ENCODE results near the gene HEBP2. TPM values are rescaled to one million over a fixed set of nuclear protein-coding genes. Genes with fewer than 3 reads are reported as not detected.

Gene HEBP2
- total and polyA plus RNA-seq, 2 of the 13 experiments (the other 11 are each of a cell fraction or from before 2014, with no cell fraction given): 16.0 to 72.8 TPM

DNA sequence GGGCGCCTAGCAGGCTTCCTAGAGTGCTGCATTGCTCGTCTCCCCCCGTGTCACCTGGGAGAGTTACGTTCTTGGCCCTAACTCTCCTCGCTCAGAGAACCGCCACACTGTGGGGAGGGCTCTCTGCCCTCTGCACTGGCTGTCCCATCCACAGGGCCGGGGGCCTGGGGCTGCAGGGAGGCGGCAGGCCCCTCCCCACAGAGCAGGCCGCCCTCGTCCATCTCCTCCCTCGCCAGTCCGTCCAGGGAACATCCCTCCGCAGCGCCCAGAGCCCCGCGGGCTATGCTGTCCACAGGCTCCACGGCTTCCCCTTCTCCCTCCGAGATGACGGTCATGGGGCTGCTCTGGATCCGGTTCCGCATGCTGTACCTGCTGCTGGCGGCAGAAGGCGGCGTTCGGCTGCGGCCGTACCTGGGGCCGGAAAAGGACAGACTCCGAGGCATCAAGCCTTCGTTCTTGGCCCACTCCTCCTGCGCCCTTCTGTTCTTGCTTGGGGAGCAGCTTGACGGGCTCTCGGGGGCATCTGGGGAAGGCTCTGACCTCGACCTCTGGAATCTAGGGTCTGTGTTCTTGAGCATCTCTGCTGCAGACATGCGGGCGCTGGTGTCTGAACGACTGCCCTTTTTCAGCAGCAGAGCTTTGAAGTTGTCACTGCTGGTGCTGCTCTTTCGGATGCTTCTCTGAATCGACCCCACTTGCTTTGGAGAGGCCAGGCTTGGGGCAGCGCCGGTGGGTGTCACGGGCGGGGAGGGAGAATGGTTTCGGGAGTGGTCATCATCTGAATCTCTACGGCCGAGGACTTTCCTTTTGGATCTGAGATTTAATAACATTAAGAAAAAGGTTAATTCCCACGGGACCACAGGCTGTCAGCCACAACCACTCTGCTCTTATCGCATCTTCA, 20.2 kb downstream of the HEBP2 start:
- H2AFZ ChIP-seq (ENCODE audit: low read length): no peak overlapping the region
- ChIA-PET CTCF (ENCODE audit: low intra/inter-chr PET ratio, low total read pairs) (no interaction called here), POLR2A (no interaction called here)
- H3K36me3 ChIP-seq (replicated peaks in 1 of 2; ENCODE audit: control insufficient read depth in 1 of 2, insufficient read depth in 2 of 2, low read length in 2 of 2): peaks cover 26 to 60% of the 10 kb centered on the region in 2 experiments
- H3K79me2 ChIP-seq (ENCODE audit: insufficient read depth, low read length): no peaks in the 10 kb centered on the region
- 97% methylated on average over 43 of the region's 48 CpGs for whole genome bisulfite sequencing (ENCODE audit: low lambda C conversion rate)
- H3K9me3 ChIP-seq (ENCODE audit: low read length): no peaks in the 10 kb centered on the region
- no peaks in the 10 kb centered on the region for H4K20me1 ChIP-seq (ENCODE audit: insufficient read depth, low read length)
- in situ Hi-C loops (cut with HindIII; ENCODE audit: extremely low pct_ligation_motif_present, low pct_unique_long_range_greater_than_20kb): no loop called here
- peak overlapping the region; percentile 36 for H3K27ac ChIP-seq (ENCODE audit: extremely low read length, insufficient read depth, low read length)
- DNase-seq (ENCODE audit: low spot score) (no peak), FAIRE-seq (no peak), ATAC-seq (peak; percentile 17)
- H3K9ac ChIP-seq (ENCODE audit: insufficient read depth, low read depth, low read length): no peak overlapping the region
- H3K27me3 ChIP-seq (ENCODE audit: control insufficient read depth in 1 of 2, insufficient read depth in 2 of 2, low read length in 2 of 2): no peaks in the 10 kb centered on the region
- intact Hi-C loops (cut with micrococcal nuclease; ENCODE audit: unreplicated experiment): loop anchor here (5.0 kb wide), 1 partner anchor 348 kb away; the partner anchor contains the start of gene CCDC28A
- no peak overlapping the region for H3K4me2 ChIP-seq (ENCODE audit: low read depth, low read length)
- BruUV-seq (replicated peaks): no TSS peak
- H3K4me3 ChIP-seq (replicated peaks in 1 of 3; ENCODE audit: insufficient read depth in 1 of 3, low read depth in 2 of 3, low read length in 3 of 3): no peak overlapping the region
- H3K4me1 ChIP-seq (ENCODE audit: insufficient read depth, low read length): peaks cover 36% of the 10 kb centered on the region
- TF ChIP-seq KLF15 (CRISPR knock-in tag; IDR thresholded peaks at IDR 0.05; ENCODE audit: borderline replicate concordance) (no peak), BORCS8-MEF2B (CRISPR knock-in tag; IDR thresholded peaks at IDR 0.05) (0 out of 2 replicates have a peak, but pooled peaks have one; percentile 32), ZNF30 (CRISPR knock-in tag; IDR thresholded peaks at IDR 0.05) (peak; percentile 63; the same call in 1 of the 2 replicates), RBM39 (IDR thresholded peaks at IDR 0.05; ENCODE audit: low read depth, low read length, poor library complexity, severe bottlenecking) (peak; percentile 79), THAP11 (CRISPR knock-in tag; IDR thresholded peaks at IDR 0.05) (no peak), AGO2 (optimal IDR thresholded peaks at IDR 0.05; ENCODE audit: low read depth, low read length) (peak; percentile 93), PAF1 (CRISPR knock-in tag; IDR thresholded peaks at IDR 0.05) (no peak), ZBTB38 (CRISPR knock-in tag; IDR thresholded peaks at IDR 0.05) (peak; percentile 51; the same call in 1 of the 2 replicates), SETDB1 (CRISPR knock-in tag; IDR thresholded peaks at IDR 0.05; ENCODE audit: borderline replicate concordance) (no peak), AKAP8 (CRISPR knock-in tag; IDR thresholded peaks at IDR 0.05) (no peak)
- TF ChIP-seq, protein P1, sequence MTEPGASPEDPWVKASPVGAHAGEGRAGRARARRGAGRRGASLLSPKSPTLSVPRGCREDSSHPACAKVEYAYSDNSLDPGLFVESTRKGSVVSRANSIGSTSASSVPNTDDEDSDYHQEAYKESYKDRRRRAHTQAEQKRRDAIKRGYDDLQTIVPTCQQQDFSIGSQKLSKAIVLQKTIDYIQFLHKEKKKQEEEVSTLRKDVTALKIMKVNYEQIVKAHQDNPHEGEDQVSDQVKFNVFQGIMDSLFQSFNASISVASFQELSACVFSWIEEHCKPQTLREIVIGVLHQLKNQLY (CRISPR knock-in tag; IDR thresholded peaks at IDR 0.05): no peak
- TF ChIP-seq, protein P2, sequence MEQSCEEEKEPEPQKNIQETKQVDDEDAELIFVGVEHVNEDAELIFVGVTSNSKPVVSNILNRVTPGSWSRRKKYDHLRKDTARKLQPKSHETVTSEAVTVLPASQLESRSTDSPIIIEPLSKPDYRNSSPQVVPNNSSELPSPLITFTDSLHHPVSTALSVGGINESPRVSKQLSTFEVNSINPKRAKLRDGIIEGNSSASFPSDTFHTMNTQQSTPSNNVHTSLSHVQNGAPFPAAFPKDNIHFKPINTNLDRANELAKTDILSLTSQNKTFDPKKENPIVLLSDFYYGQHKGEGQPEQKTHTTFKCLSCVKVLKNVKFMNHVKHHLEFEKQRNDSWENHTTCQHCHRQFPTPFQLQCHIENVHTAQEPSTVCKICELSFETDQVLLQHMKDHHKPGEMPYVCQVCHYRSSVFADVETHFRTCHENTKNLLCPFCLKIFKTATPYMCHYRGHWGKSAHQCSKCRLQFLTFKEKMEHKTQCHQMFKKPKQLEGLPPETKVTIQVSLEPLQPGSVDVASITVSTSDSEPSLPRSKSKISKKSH (CRISPR knock-in tag; IDR thresholded peaks at IDR 0.05; ENCODE audit: borderline replicate concordance): peak; percentile 36; the same call in 1 of the 2 replicates
- TF ChIP-seq, protein P3, sequence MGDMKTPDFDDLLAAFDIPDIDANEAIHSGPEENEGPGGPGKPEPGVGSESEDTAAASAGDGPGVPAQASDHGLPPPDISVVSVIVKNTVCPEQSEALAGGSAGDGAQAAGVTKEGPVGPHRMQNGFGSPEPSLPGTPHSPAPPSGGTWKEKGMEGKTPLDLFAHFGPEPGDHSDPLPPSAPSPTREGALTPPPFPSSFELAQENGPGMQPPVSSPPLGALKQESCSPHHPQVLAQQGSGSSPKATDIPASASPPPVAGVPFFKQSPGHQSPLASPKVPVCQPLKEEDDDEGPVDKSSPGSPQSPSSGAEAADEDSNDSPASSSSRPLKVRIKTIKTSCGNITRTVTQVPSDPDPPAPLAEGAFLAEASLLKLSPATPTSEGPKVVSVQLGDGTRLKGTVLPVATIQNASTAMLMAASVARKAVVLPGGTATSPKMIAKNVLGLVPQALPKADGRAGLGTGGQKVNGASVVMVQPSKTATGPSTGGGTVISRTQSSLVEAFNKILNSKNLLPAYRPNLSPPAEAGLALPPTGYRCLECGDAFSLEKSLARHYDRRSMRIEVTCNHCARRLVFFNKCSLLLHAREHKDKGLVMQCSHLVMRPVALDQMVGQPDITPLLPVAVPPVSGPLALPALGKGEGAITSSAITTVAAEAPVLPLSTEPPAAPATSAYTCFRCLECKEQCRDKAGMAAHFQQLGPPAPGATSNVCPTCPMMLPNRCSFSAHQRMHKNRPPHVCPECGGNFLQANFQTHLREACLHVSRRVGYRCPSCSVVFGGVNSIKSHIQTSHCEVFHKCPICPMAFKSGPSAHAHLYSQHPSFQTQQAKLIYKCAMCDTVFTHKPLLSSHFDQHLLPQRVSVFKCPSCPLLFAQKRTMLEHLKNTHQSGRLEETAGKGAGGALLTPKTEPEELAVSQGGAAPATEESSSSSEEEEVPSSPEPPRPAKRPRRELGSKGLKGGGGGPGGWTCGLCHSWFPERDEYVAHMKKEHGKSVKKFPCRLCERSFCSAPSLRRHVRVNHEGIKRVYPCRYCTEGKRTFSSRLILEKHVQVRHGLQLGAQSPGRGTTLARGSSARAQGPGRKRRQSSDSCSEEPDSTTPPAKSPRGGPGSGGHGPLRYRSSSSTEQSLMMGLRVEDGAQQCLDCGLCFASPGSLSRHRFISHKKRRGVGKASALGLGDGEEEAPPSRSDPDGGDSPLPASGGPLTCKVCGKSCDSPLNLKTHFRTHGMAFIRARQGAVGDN (CRISPR knock-in tag; IDR thresholded peaks at IDR 0.05): peak; percentile 46
- TF ChIP-seq, protein P4, sequence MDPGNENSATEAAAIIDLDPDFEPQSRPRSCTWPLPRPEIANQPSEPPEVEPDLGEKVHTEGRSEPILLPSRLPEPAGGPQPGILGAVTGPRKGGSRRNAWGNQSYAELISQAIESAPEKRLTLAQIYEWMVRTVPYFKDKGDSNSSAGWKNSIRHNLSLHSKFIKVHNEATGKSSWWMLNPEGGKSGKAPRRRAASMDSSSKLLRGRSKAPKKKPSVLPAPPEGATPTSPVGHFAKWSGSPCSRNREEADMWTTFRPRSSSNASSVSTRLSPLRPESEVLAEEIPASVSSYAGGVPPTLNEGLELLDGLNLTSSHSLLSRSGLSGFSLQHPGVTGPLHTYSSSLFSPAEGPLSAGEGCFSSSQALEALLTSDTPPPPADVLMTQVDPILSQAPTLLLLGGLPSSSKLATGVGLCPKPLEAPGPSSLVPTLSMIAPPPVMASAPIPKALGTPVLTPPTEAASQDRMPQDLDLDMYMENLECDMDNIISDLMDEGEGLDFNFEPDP (CRISPR knock-in tag; conservative IDR thresholded peaks at IDR 0.05): 0 out of 2 replicates have a peak, but pooled peaks have one; percentile 42
